B cell (primary cell): Measurements from ENCODE around the gene AP1S2.

Experiments used
- CTCF ChIP-seq: fragments of 200-600 bp; IDR thresholded peaks from one replicate; pipeline ENCODE4 v1.8.0; 2022; ENCODE audit warnings: antibody characterized with exemption, mild to moderate bottlenecking
- EZH2 ChIP-seq: IDR thresholded peaks from 2 replicates; pipeline ENCODE4 v1.6.1; 2012; ENCODE audit warnings: borderline replicate concordance, low read depth, mild to moderate bottlenecking, moderate library complexity, low read length; ENCODE audit not compliant: insufficient read depth, poor library complexity, severe bottlenecking

- TF ChIP-seq CTCF (no peak), EZH2 (no peak)
These were observed 50.0 kb downstream of the AP1S2 start for GRCh38 chrX:15804563-15804962.
